Mesendoderm (in vitro differentiated cells): Measurements from ENCODE around the gene SIMC1.
A peak's percentile ranks its signal among the peaks of the same experiment; 100 is the strongest.

Experiments used
- DNase-seq: peaks from one replicate; pipeline ENCODE4 v3.0.0; 2013
- H2AK5ac ChIP-seq: 2 replicates; pipeline ENCODE4 v1.6.1; 2013; ENCODE audit warnings: low read length, inconsistent platforms
- H2BK120ac ChIP-seq: 2 replicates; pipeline ENCODE4 v1.6.1; 2013; ENCODE audit warnings: low read depth, mild to moderate bottlenecking, low read length, moderate library complexity, mixed read lengths
- H2BK15ac ChIP-seq: replicated peaks from 2 replicates; pipeline ENCODE4 v1.6.1; 2013; ENCODE audit warnings: low read depth, mild to moderate bottlenecking, moderate library complexity
- H2BK5ac ChIP-seq: 2 replicates; pipeline ENCODE4 v1.6.1; 2013; ENCODE audit warnings: low read length, inconsistent platforms
- H3K18ac ChIP-seq: 2 replicates; pipeline ENCODE4 v1.6.1; 2013; ENCODE audit warnings: mild to moderate bottlenecking, low read length, mixed read lengths
- H3K23ac ChIP-seq: one replicate; pipeline ENCODE4 v1.6.1; 2013; ENCODE audit warnings: low read length
- H3K27ac ChIP-seq: 2 replicates; pipeline ENCODE4 v1.5.1; 2013; ENCODE audit warnings: low read depth, mild to moderate bottlenecking, inconsistent platforms, low read length, moderate library complexity
- H3K27me3 ChIP-seq: 2 replicates; pipeline ENCODE4 v1.6.1; 2013; ENCODE audit warnings: low read length, control low read depth, mild to moderate bottlenecking, inconsistent platforms; ENCODE audit not compliant: insufficient read depth, poor library complexity
- H3K36me3 ChIP-seq: 2 replicates; pipeline ENCODE4 v1.6.1; 2013; ENCODE audit warnings: low read length, inconsistent platforms; ENCODE audit not compliant: control insufficient read depth, insufficient read depth
- H3K4ac ChIP-seq: one replicate; pipeline ENCODE4 v1.6.1; 2013; ENCODE audit warnings: low read depth, mild to moderate bottlenecking, low read length, moderate library complexity
- H3K4me1 ChIP-seq: 2 replicates; pipeline ENCODE4 v1.6.1; 2013; ENCODE audit warnings: low read depth, low read length, inconsistent platforms; ENCODE audit not compliant: control insufficient read depth
- H3K4me2 ChIP-seq: 2 replicates; pipeline ENCODE4 v1.6.1; 2013; ENCODE audit warnings: low read length
- H3K4me3 ChIP-seq: 2 replicates; pipeline ENCODE4 v1.5.1; 2013; ENCODE audit warnings: mild to moderate bottlenecking, low read length
- H3K56ac ChIP-seq: one replicate; pipeline ENCODE4 v1.6.1; 2013; ENCODE audit warnings: low read length
- H3K79me1 ChIP-seq: 2 replicates; pipeline ENCODE4 v1.6.1; 2013; ENCODE audit warnings: low read length, inconsistent platforms
- H3K79me2 ChIP-seq: 2 replicates; pipeline ENCODE4 v1.6.1; 2013; ENCODE audit warnings: mild to moderate bottlenecking, low read length; ENCODE audit not compliant: control insufficient read depth, insufficient read depth
- H3K9ac ChIP-seq: 2 replicates; pipeline ENCODE4 v1.6.1; 2013; ENCODE audit warnings: low read length, inconsistent platforms
- H4K5ac ChIP-seq: one replicate; pipeline ENCODE4 v1.6.1; 2013; ENCODE audit warnings: low read length
- H4K8ac ChIP-seq: one replicate; pipeline ENCODE4 v1.6.1; 2013; ENCODE audit warnings: low read depth, mild to moderate bottlenecking, control low read depth, low read length, moderate library complexity
- WGBS: extraction: QIAGEN DNeasy Blood & Tissue Kit; methylation state at CpG from one replicate; pipeline ENCODE4 v1.1.7; 2013; ENCODE audit warnings: low lambda C conversion rate, missing lambda C conversion rate; ENCODE audit not compliant: insufficient coverage; ENCODE audit errors: extremely low coverage; 5-methylcytosine and 5-hydroxymethylcytosine counted together
- small RNA-seq: library from polyadenylated mRNA; stranded (forward); fragments of <200 nt; extraction: miRNeasy Mini kit (QIAGEN cat#:217004); gene quantifications from one replicate; pipeline ENCODE3, GENCODE V24; 2013; ENCODE audit not compliant: insufficient read depth

Gene SIMC1

GRCh38 chr5:176391999-176392398 is 153.8 kb downstream of the SIMC1 start:
- DNase-seq: no peak
- Histone ChIP-seq H3K56ac (no peak overlapping the region), H2AK5ac (no peak overlapping the region), H3K4ac (no peak overlapping the region), H3K4me3 (no peak overlapping the region), H2BK15ac (no peak overlapping the region), H3K27me3 (no peaks in the 10 kb centered on the region), H3K79me2 (peaks cover 13% of the 10 kb centered on the region), H4K5ac (no peak overlapping the region), H3K4me2 (no peak overlapping the region), H3K23ac (no peak overlapping the region), H2BK5ac (no peak overlapping the region), H2BK120ac (no peak overlapping the region), H3K18ac (no peak overlapping the region), H3K9ac (no peak overlapping the region), H3K36me3 (no peaks in the 10 kb centered on the region), H3K27ac (no peak overlapping the region), H3K79me1 (peaks cover 5% of the 10 kb centered on the region), H4K8ac (no peak overlapping the region), H3K4me1 (peaks cover 2% of the 10 kb centered on the region)
- no CpG with 5 or more reads among the region's 4 CpGs for WGBS

GRCh38 chr5:176392526-176392925 is 154.3 kb downstream of the SIMC1 start:
- H3K27ac ChIP-seq: no peak overlapping the region
- no peak overlapping the region for H2BK5ac ChIP-seq
- no peak overlapping the region for H3K18ac ChIP-seq
- DNase-seq: no peak
- no peak overlapping the region for H3K23ac ChIP-seq
- H3K4me3 ChIP-seq: no peak overlapping the region
- H3K27me3 ChIP-seq: no peaks in the 10 kb centered on the region
- no peak overlapping the region for H2BK15ac ChIP-seq
- no peak overlapping the region for H2BK120ac ChIP-seq
- no peak overlapping the region for H2AK5ac ChIP-seq
- peaks cover 8% of the 10 kb centered on the region for H3K79me2 ChIP-seq
- no peak overlapping the region for H3K56ac ChIP-seq
- no peak overlapping the region for H3K9ac ChIP-seq
- no CpG with 5 or more reads among the region's 11 CpGs for WGBS
- no peaks in the 10 kb centered on the region for H3K4me1 ChIP-seq
- no peak overlapping the region for H4K5ac ChIP-seq
- peaks cover 5% of the 10 kb centered on the region for H3K79me1 ChIP-seq
- H3K4ac ChIP-seq: no peak overlapping the region
- H3K4me2 ChIP-seq: no peak overlapping the region
- H3K36me3 ChIP-seq: no peaks in the 10 kb centered on the region
- no peak overlapping the region for H4K8ac ChIP-seq

- Histone ChIP-seq H3K36me3 (no peaks in the 10 kb centered on the region), H3K23ac (no peak overlapping the region), H3K18ac (no peak overlapping the region), H3K27ac (no peak overlapping the region), H3K27me3 (no peaks in the 10 kb centered on the region), H4K5ac (no peak overlapping the region), H3K4me1 (no peaks in the 10 kb centered on the region), H3K4ac (no peak overlapping the region), H3K9ac (no peak overlapping the region), H2BK5ac (no peak overlapping the region), H3K56ac (no peak overlapping the region), H3K4me3 (no peak overlapping the region), H2AK5ac (no peak overlapping the region), H3K79me1 (no peaks in the 10 kb centered on the region), H4K8ac (no peak overlapping the region), H2BK15ac (no peak overlapping the region), H3K79me2 (no peaks in the 10 kb centered on the region), H2BK120ac (no peak overlapping the region), H3K4me2 (no peak overlapping the region)
- no CpG with 5 or more reads among the region's 9 CpGs for WGBS
- no peak for DNase-seq
Observed at GRCh38 chr5:176394096-176394495, 155.9 kb downstream of the SIMC1 start.

- no peak overlapping the region for H3K18ac ChIP-seq
- H2BK15ac ChIP-seq: no peak overlapping the region
- no peak overlapping the region for H3K9ac ChIP-seq
- H3K79me1 ChIP-seq: no peaks in the 10 kb centered on the region
- no peak overlapping the region for H3K27ac ChIP-seq
- H3K27me3 ChIP-seq: no peaks in the 10 kb centered on the region
- DNase-seq: no peak
- H4K5ac ChIP-seq: no peak overlapping the region
- no peaks in the 10 kb centered on the region for H3K79me2 ChIP-seq
- no peak overlapping the region for H4K8ac ChIP-seq
- no peak overlapping the region for H3K23ac ChIP-seq
- H2BK120ac ChIP-seq: no peak overlapping the region
- no peak overlapping the region for H3K56ac ChIP-seq
- H3K4me2 ChIP-seq: no peak overlapping the region
- no peak overlapping the region for H3K4me3 ChIP-seq
- H2AK5ac ChIP-seq: no peak overlapping the region
- H3K4me1 ChIP-seq: no peaks in the 10 kb centered on the region
- H2BK5ac ChIP-seq: no peak overlapping the region
- WGBS: no CpG with 5 or more reads among the region's 11 CpGs
- H3K36me3 ChIP-seq: no peaks in the 10 kb centered on the region
- H3K4ac ChIP-seq: no peak overlapping the region
Observed at GRCh38 chr5:176394881-176395675, 156.9 kb downstream of the SIMC1 start.

Small RNA genes lying within 50 kb of the gene (small RNA-seq; reads per million reads assigned to genes)
- 16.5 reads per million, percentile 90 among the genes with 10 or more reads in this experiment for gene MIR1271
